AG04450 (cell line): ENCODE measurements around the gene SMCO2. TPM values are rescaled to one million over a fixed set of nuclear protein-coding genes. Genes with fewer than 3 reads are reported as not detected.

Experiments
- CTCF ChIA-PET: fragments of 300-600, 350-600 bp; formaldehyde crosslinking; extraction: SDS; loops from one replicate; lab custom pipeline; 2022; ENCODE audit warnings: antibody characterized with exemption, inconsistent platforms; lab: Charles Lee
- POLR2A ChIA-PET: fragments of 350-600 bp; formaldehyde crosslinking; extraction: SDS; loops from one replicate; lab custom pipeline; 2021; ENCODE audit warnings: antibody characterized with exemption, inconsistent platforms; lab: Yijun Ruan, JAX
- DNase-seq: peaks from one replicate; pipeline ENCODE4 v3.0.0-alpha.2; 2011; ENCODE audit warnings: low read depth, low spot score
- H3K27ac ChIP-seq: one replicate; pipeline ENCODE4 v1.5.1; 2012; ENCODE audit warnings: low read depth, low read length, control low read depth
- H3K27me3 ChIP-seq: one replicate; pipeline ENCODE4 v1.6.0; 2012; ENCODE audit warnings: low read length; ENCODE audit not compliant: control insufficient read depth, insufficient read depth
- H3K4me3 ChIP-seq: 2 replicates; pipeline ENCODE4 v1.5.1; 2011; ENCODE audit warnings: mild to moderate bottlenecking, low read depth, low read length, control low read depth
- H3K9me3 ChIP-seq: 2 replicates; pipeline ENCODE4 v1.5.1; 2012; ENCODE audit warnings: low read length; ENCODE audit not compliant: control insufficient read depth, insufficient read depth
- CTCF ChIP-seq: IDR thresholded peaks from 2 replicates; pipeline ENCODE4 v1.5.1; 2011; ENCODE audit warnings: low read depth, low read length, control low read depth, inconsistent platforms
- polyA plus RNA-seq: library from polyadenylated mRNA; depleted of rRNA; stranded (reverse); fragments of >200 nt; gene quantifications from 2 replicates; pipeline ENCODE4 v1.2.3, GENCODE V29; 2011

Gene SMCO2
- polyA plus RNA-seq, 1 experiment, result 0.55 TPM

- no peaks in the 10 kb centered on the region for H3K9me3 ChIP-seq
- peak overlapping the region; percentile 32 for H3K27ac ChIP-seq
- H3K4me3 ChIP-seq, result peak overlapping the region; percentile 84
- POLR2A ChIA-PET, result interaction anchor here (0.5 to 2.1 kb wide), 6 partner anchors 17 to 102 kb away, joined by 3 to 13 read pairs (median 6); no protein-coding TSS in a partner anchor
- CTCF ChIA-PET, result interaction anchor here (0.6 to 2.2 kb wide), 4 partner anchors 15 to 110 kb away, joined by 3 to 10 read pairs (median 6); no protein-coding TSS in a partner anchor
- no peak for DNase-seq
- no peaks in the 10 kb centered on the region for H3K27me3 ChIP-seq
- TF ChIP-seq CTCF, result 0 out of 2 replicates have a peak, but pooled peaks have one; percentile 7
These were observed 78.6 kb downstream of the SMCO2 start for GRCh38 chr12:27524839-27525753.

GRCh38 chr12:27527512-27527911, 81.0 kb downstream of the SMCO2 start:
- no peak for TF ChIP-seq CTCF
- ChIA-PET POLR2A (no interaction called here), CTCF (interaction anchor here (0.7 kb wide), 1 partner anchor 9 kb away, joined by 6 read pairs; no protein-coding TSS in a partner anchor)

GRCh38 chr12:27528788-27529187, 82.3 kb downstream of the SMCO2 start:
- H3K27ac ChIP-seq, result no peak overlapping the region
- no peak overlapping the region for H3K4me3 ChIP-seq
- no peak for DNase-seq
- no peaks in the 10 kb centered on the region for H3K27me3 ChIP-seq
- ChIA-PET CTCF (no interaction called here), POLR2A (no interaction called here)
- H3K9me3 ChIP-seq, result no peaks in the 10 kb centered on the region
- no peak for TF ChIP-seq CTCF

More at GRCh38 chr12:27527512-27527911, 81.0 kb downstream of the SMCO2 start:
- Histone ChIP-seq H3K9me3 (no peaks in the 10 kb centered on the region), H3K27ac (no peak overlapping the region), H3K4me3 (no peak overlapping the region), H3K27me3 (no peaks in the 10 kb centered on the region)
- no peak for DNase-seq

- no peaks in the 10 kb centered on the region for H3K9me3 ChIP-seq
- ChIA-PET POLR2A (no interaction called here), CTCF (interaction anchor here (0.7 kb wide), 1 partner anchor 146 kb away, joined by 3 read pairs; no protein-coding TSS in a partner anchor)
- H3K27ac ChIP-seq, result peak overlapping the region; percentile 3
- DNase-seq, result no peak
- H3K4me3 ChIP-seq, result no peak overlapping the region
- TF ChIP-seq CTCF, result no peak
- no peaks in the 10 kb centered on the region for H3K27me3 ChIP-seq
These were observed 83.8 kb downstream of the SMCO2 start for GRCh38 chr12:27530157-27530922.
